ENCODE measurements around the gene ABCG4. TPM values are rescaled to one million over a fixed set of nuclear protein-coding genes. Genes with fewer than 3 reads are reported as not detected.

Gene ABCG4
- total RNA-seq, 1 experiment from 2014 or later: 1.9 TPM

GRCh38 chr11:119110439-119110838 lies 38.4 kb upstream of the ABCG4 start:
- DNase-seq (ENCODE audit: low read depth, low spot score) (no peak), ATAC-seq (no peak)
- Histone ChIP-seq H3K27me3 (ENCODE audit: insufficient read depth, low read length) (no peaks in the 10 kb centered on the region), H3K4me2 (ENCODE audit: low read length) (no peak overlapping the region), H3K36me3 (ENCODE audit: control insufficient read depth in 1 of 2, insufficient read depth in 2 of 2, low read length in 2 of 2) (peaks cover 6 to 19% of the 10 kb centered on the region in 2 experiments; a peak in 2 of 4 replicates), H3K4me1 (ENCODE audit: control insufficient read depth in 1 of 2, insufficient read depth in 2 of 2, low read length in 2 of 2) (peaks cover 16 to 31% of the 10 kb centered on the region in 2 experiments), H3K79me2 (ENCODE audit: insufficient read depth, low read length) (peaks cover 6% of the 10 kb centered on the region; the same call in 1 of the 2 replicates), H3K9me2 (ENCODE audit: insufficient read depth) (no peaks in the 10 kb centered on the region), H3K27ac (ENCODE audit: low read depth, low read length) (no peak overlapping the region), H3K9ac (ENCODE audit: low read length) (no peak overlapping the region), H3K9me3 (ENCODE audit: control insufficient read depth in 1 of 2, insufficient read depth in 1 of 2, low read depth in 1 of 2, low read length in 2 of 2) (no peaks in the 10 kb centered on the region), H4K20me1 (ENCODE audit: insufficient read depth) (no peaks in the 10 kb centered on the region), H3K4me3 (replicated peaks in 1 of 2; ENCODE audit: low read depth in 1 of 2, low read length in 2 of 2) (no peak overlapping the region), H2AFZ (ENCODE audit: low read depth, low read length, poor library complexity, severe bottlenecking) (no peak overlapping the region)
- RAD21 ChIA-PET (ENCODE audit: low non-redundant PET in 1 of 2, low total read pairs in 2 of 2, uncharacterized antibody in 2 of 2, unreplicated experiment in 2 of 2): interaction anchor here in 1 of 2 experiments (0.6 kb wide), 1 partner anchor 294 kb away, joined by 3 read pairs; no protein-coding TSS in a partner anchor
- CTCF ChIA-PET: no interaction called here
- intact Hi-C loops (cut with micrococcal nuclease): no loop called here
- BruUV-seq (replicated peaks): no TSS peak
- TF ChIP-seq CTCF (IDR thresholded peaks at IDR 0.05 in 2 of 3, conservative IDR thresholded peaks at IDR 0.05 in 1 of 3; ENCODE audit: borderline replicate concordance in 1 of 3, insufficient read depth in 1 of 3, low read depth in 2 of 3, low read length in 2 of 3) (no peak), CEBPB (IDR thresholded peaks at IDR 0.05; ENCODE audit: low read depth) (no peak), ATF3 (IDR thresholded peaks at IDR 0.05) (no peak), SP1 (IDR thresholded peaks at IDR 0.05; ENCODE audit: low read depth) (no peak), SRF (IDR thresholded peaks at IDR 0.05; ENCODE audit: low read depth) (no peak), ZFX (IDR thresholded peaks at IDR 0.05) (no peak), SIN3A (IDR thresholded peaks at IDR 0.05; ENCODE audit: low read depth) (no peak), POLR2AphosphoS5 (IDR thresholded peaks at IDR 0.05; ENCODE audit: low read depth, low read length) (no peak), POLR2A (IDR thresholded peaks at IDR 0.05; ENCODE audit: borderline replicate concordance, extremely low read depth, insufficient read depth, insufficient read length) (no peak), REST (IDR thresholded peaks at IDR 0.05; ENCODE audit: low read depth) (no peak), EZH2phosphoT487 (IDR thresholded peaks at IDR 0.05; ENCODE audit: borderline replicate concordance) (no peak), EGR1 (IDR thresholded peaks at IDR 0.05; ENCODE audit: low read depth) (no peak)
- POLR2A ChIA-PET: interaction anchor here (2.9 kb wide), 1 partner anchor 11 kb away, joined by 9 read pairs; the partner anchor contains the start of gene HINFP
